ENCODE results near the gene SYNGAP1.
A peak's percentile ranks its signal among the peaks of the same experiment; 100 is the strongest.
"Not testable (repeated sequence)": the region's sequence is repeated elsewhere in the genome, so short reads cannot be mapped to it uniquely, and the experiment has no call there.

Gene SYNGAP1

DNA sequence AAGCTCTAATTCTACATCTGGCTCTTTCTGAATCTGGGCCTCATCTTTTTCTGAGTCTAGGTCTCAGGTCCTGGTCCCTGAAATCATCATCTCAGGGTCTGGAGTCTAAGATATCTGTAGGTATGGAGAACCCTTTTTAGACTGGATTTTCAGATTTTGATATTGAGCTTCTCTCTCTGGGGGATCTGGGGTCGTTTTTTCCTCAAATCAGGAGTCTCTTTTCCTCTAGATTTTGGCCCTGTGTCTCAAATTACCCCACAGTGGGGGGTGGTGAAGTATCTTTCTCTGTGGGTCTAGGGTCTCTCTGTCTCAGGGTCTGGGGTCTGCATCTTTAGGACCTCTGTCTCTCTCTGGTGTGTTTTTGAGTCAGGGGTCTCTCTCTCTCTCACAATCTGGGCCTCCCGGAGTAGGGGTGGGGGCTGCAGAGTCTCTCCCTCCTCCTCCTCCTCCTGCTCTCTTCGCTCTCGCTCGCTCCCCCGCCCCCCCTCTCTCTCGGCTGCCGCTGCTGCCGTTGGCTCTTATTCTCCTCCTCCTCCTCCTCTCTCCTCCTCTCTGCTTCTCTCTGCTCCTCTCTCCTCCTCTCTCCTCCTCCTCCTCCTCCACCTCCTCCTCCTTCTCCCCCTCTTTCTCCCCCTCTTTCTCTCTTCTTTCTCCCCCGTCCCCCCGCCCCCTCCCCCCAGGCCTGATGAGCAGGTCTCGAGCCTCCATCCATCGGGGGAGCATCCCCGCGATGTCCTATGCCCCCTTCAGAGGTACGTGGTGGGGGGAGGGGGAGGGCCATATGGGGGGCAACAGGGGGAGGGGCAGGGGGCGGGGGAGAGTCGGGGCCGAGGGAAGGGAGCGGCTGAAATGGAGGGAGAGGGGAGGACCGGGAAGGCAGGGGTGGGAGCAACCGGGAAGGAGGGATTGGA is at the start of gene SYNGAP1:
SYNGAP1 (plus strand) TSS at position 486 of the 911 bp plus-strand sequence; CDS start at position 686, 200 bp downstream.
- no peak within 1 kb of the TSS for H3K4me3 ChIP-seq (ENCODE audit: low read depth, low read length)
- no peak for DNase-seq (ENCODE audit: low read depth)
- TF ChIP-seq, protein P1, sequence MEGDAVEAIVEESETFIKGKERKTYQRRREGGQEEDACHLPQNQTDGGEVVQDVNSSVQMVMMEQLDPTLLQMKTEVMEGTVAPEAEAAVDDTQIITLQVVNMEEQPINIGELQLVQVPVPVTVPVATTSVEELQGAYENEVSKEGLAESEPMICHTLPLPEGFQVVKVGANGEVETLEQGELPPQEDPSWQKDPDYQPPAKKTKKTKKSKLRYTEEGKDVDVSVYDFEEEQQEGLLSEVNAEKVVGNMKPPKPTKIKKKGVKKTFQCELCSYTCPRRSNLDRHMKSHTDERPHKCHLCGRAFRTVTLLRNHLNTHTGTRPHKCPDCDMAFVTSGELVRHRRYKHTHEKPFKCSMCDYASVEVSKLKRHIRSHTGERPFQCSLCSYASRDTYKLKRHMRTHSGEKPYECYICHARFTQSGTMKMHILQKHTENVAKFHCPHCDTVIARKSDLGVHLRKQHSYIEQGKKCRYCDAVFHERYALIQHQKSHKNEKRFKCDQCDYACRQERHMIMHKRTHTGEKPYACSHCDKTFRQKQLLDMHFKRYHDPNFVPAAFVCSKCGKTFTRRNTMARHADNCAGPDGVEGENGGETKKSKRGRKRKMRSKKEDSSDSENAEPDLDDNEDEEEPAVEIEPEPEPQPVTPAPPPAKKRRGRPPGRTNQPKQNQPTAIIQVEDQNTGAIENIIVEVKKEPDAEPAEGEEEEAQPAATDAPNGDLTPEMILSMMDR (IDR thresholded peaks at IDR 0.05; ENCODE audit: control insufficient read depth, extremely low read depth, insufficient read depth): no peak

DNA sequence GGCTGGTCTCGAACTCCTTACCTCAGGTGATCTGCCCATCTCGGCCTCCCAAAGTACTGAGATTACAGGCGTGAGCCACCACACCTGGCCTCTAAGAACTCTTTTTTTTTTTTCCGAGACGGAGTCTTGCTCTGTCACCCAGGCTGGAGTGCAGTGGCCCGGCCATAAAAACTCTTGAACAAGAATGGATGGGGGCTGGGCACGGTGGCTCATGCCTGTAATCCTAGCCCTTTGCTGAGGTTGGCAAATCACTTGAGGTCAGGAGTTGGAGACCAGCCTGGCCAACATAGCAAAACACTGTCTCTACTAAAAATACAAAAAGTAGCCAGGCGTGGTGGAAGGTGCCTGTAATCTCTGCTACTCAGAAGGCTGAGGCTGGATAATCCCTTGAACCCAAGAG is 48.0 kb upstream of the SYNGAP1 start:
- not testable (repeated sequence) for H3K4me3 ChIP-seq (ENCODE audit: low read depth, low read length); DNase-seq (ENCODE audit: low read depth)

DNA sequence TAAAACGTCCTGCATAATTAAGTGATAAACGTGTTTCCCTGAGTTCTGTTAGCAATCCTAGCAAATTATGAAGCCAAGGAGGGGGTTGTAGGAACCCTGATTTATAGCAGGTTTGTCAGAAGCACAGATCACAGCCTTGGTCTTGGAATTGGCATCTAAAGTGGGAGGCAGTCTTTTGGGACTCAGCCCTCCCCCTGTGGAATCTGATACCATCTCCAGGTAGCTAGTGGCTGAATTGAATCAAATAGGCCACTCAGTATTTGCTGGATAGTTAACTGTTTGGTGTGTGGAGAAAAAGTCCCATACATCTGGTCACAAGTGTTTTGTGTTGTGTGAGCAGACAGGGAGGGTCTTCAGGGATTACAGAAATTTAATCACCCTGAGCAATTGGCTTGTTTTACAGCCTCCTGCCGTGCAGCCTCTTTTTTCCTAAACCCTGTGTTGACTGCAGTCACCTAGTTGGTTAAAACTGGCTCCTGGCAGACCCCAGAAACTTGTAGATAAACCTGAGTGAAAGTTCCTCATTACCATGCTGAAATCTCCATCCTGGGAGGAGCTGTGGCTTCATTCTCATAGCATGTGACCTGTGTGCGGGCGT is 47.2 kb upstream of the SYNGAP1 start:
- TF ChIP-seq, protein P1 (IDR thresholded peaks at IDR 0.05; ENCODE audit: control insufficient read depth, extremely low read depth, insufficient read depth): no peak
- DNase-seq (ENCODE audit: low read depth): no peak
- H3K4me3 ChIP-seq (ENCODE audit: low read depth, low read length): no peak overlapping the region

DNA sequence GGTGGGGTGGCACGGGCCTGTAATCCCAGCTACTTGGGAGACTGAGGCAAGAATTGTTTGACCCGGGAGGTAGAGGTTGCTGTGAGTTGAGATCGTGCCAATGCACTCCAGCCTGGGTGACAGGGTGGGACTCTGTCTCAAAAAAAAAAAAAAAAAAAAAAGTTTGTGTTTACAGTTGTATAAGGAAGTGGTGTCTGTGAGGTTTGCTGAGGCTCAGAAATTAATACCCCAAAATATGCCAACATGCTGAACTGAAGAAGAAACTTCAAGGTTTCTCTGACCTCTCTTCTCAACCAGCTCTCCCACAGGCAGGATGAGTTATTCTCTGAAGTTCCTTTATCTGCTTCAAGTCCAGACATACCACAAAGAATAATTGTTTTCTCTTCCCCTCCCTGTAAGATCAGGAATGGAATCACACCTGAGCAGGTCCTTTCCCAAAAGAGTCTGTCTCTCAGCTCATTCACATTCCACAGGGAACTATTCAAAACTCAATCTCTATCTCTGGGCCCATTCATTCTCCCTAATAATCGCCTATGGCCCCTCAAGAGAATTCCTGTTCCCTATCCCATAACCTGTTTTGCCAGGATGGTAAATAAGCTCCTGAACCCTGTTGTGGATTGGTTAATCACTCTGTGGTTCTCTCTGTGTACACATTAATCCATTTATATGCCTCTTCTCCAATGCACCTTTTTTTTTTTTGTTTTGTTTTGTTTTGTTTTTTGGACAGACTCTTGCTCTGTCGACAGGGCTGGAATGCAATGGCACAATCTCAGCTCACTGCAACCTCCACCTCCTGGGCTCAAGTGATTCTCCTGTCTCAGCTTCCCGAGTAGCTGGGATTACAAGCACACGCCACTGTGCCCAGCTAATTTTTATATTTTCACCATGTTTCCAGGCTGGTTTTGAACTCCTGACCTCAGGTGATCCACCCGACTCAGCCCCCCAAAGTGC is 45.6 kb upstream of the SYNGAP1 start:
- no peak overlapping the region for H3K4me3 ChIP-seq (ENCODE audit: low read depth, low read length)
- TF ChIP-seq, protein P1 (IDR thresholded peaks at IDR 0.05; ENCODE audit: control insufficient read depth, extremely low read depth, insufficient read depth): no peak
- DNase-seq (ENCODE audit: low read depth): peak; percentile 63

DNA sequence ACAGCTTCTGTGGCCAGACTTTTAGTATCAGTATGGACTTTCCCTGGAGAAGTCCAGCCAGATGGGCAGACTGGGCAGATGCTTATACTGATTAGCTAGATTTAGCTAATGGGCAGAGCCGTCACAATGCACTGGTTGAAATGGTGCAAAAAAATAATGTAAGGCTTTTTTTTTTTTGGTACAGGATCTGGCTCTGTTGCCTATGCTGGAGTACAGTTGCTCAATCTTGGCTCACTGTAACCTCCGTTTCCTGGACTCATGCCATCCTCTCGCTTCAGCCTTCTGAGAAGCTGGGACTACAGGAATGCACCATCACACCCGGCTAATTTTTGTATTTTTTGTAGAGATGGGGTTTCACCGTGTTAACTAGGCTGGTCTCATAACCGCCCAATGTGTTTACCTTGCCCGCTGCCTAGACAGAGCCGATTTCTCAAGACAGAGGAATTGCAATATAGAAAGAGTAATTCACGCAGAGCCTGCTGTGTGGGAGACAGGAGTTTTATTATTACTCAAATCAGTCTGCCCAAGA is 44.7 kb upstream of the SYNGAP1 start:
- DNase-seq (ENCODE audit: low read depth): peak; percentile 53
- H3K4me3 ChIP-seq (ENCODE audit: low read depth, low read length): no peak overlapping the region
- TF ChIP-seq, protein P1 (IDR thresholded peaks at IDR 0.05; ENCODE audit: control insufficient read depth, extremely low read depth, insufficient read depth): no peak

DNA sequence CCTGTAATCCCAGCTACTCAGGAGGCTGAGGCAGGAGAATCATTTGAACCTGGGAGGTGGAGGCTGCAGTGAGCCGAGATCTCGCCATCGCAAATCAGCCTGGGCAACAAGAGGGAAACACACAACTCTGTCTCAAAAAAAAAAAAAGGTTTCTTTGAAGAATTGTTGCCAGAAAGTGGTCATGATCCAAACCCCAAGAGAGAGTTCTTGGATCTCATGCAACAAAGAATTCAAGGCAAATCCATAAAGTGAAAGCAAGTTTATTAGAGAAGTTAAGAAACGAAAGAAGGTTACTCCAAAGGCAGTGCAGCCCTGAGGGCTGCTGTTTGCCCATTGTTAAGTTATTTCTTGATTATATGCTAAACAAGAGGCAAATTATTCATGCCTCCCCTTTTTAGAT is 42.7 kb upstream of the SYNGAP1 start:
- no peak for DNase-seq (ENCODE audit: low read depth)
- TF ChIP-seq, protein P1 (IDR thresholded peaks at IDR 0.05; ENCODE audit: control insufficient read depth, extremely low read depth, insufficient read depth): no peak
- H3K4me3 ChIP-seq (ENCODE audit: low read depth, low read length): no peak overlapping the region

DNA sequence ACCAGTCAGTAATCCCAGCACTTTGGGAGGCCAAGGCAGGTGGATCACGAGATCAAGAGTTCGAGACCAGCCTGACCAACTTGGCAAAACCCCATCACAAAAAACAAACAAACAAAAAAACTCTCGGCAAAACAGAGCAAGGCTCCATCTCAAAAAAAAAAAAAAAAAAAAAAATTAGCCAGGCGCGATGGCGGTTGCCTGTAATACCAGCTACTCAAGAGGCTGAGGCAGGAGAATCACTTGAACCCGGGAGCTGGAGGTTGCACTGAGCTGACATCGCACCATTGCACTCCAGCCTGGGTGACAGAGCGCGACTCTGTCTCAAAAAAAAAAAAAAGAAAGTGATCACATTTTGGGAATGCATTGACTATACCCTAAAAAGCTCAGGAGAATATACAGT is 40.7 kb upstream of the SYNGAP1 start:
- DNase-seq (ENCODE audit: low read depth); H3K4me3 ChIP-seq (ENCODE audit: low read depth, low read length): not testable (repeated sequence)

All from LNCaP clone FGC (cell line).